GM12878 (cell line): Measurements from ENCODE around the gene PRKCB. TPM values are rescaled to one million over a fixed set of nuclear protein-coding genes. Genes with fewer than 3 reads are reported as not detected.
A peak's percentile ranks its signal among the peaks of the same experiment; 100 is the strongest.

Experiments
- ATAC-seq: fragments of 200-7000 bp; cut with Tn5 transposase; 3 replicates; pipeline ENCODE4 v1.9.1; 2020; ENCODE audit warnings: mild to moderate bottlenecking, moderate library complexity
- BruUV-seq: library from RNA; stranded (reverse); fragments of 400-500 nt; replicated peaks from 2 replicates; lab custom pipeline; 2021; lab: Mats Ljungman, UMichigan
- CTCF ChIA-PET: fragments of 300-600 bp; sonication (Branson Sonifier 250); formaldehyde crosslinking; extraction: SDS; loops from one replicate; lab custom pipeline; 2021; ENCODE audit warnings: inconsistent platforms; lab: Yijun Ruan, JAX
- POLR2A ChIA-PET: fragments of 350-600 bp; formaldehyde crosslinking; extraction: SDS; loops from one replicate; lab custom pipeline; 2021; ENCODE audit warnings: inconsistent platforms; lab: Charles Lee
- RAD21 ChIA-PET: fragments of 300-600 bp; sonication (Branson Sonifier 250); formaldehyde crosslinking; loops from one replicate; lab custom pipeline; 2023; ENCODE audit warnings: antibody characterized with exemption; ENCODE audit not compliant: unreplicated experiment; lab: Charles Lee
- SMC1A ChIA-PET: fragments of 300-600 bp; sonication (Branson Sonifier 250); formaldehyde crosslinking; loops from one replicate; lab custom pipeline; 2023; ENCODE audit not compliant: unreplicated experiment, uncharacterized antibody; lab: Charles Lee
- DNase-seq: peaks from one replicate; pipeline ENCODE4 v3.0.0-alpha.2; 2011; ENCODE audit warnings: low read depth, low spot score
- FAIRE-seq: peaks from 3 replicates; lab custom pipeline; 2011; peaks lifted over from hg19 to GRCh38; lab: Jason Lieb, UNC
- H2AFZ ChIP-seq: 2 replicates; pipeline ENCODE4 v1.6.0; 2011; ENCODE audit warnings: low read depth, low read length, control low read depth; ENCODE audit not compliant: control insufficient read depth
- H3K27ac ChIP-seq: 2 replicates; pipeline ENCODE4 v1.5.1; 2011; ENCODE audit warnings: control low read depth; ENCODE audit not compliant: control insufficient read depth, insufficient read depth
- H3K27me3 ChIP-seq, 2 experiments: replicated peaks in 1 of 2; 2 replicates each; pipeline versions ENCODE4 v1.6.0 to v1.6.1; 2011; ENCODE audit warnings: low read length in 1 of 2; ENCODE audit not compliant: control insufficient read depth in 2 of 2, insufficient read depth in 2 of 2
- H3K36me3 ChIP-seq, 2 experiments: 2 replicates each; pipeline ENCODE4 v1.5.1; 2011; ENCODE audit warnings: low read length in 1 of 2; ENCODE audit not compliant: control insufficient read depth in 2 of 2, insufficient read depth in 2 of 2
- H3K4me1 ChIP-seq: 2 replicates; pipeline ENCODE4 v1.6.1; 2011; ENCODE audit warnings: mild to moderate bottlenecking, low read length, moderate library complexity, mixed read lengths; ENCODE audit not compliant: control insufficient read depth, insufficient read depth
- H3K4me2 ChIP-seq: 2 replicates; pipeline ENCODE4 v1.6.0; 2011; ENCODE audit warnings: control low read depth; ENCODE audit not compliant: control insufficient read depth, insufficient read depth
- H3K4me3 ChIP-seq: fragments of 200-600 bp; sonication (generic); 2 replicates; pipeline ENCODE4 v1.5.1; 2016
- H3K79me2 ChIP-seq: 2 replicates; pipeline ENCODE4 v1.6.0; 2011; ENCODE audit warnings: low read length; ENCODE audit not compliant: control insufficient read depth, insufficient read depth
- H3K9ac ChIP-seq: 2 replicates; pipeline ENCODE4 v1.8.0; 2011; ENCODE audit warnings: low read length, control low read depth, mixed read lengths; ENCODE audit not compliant: control insufficient read depth, insufficient read depth
- H3K9me3 ChIP-seq: replicated peaks from 3 replicates; pipeline ENCODE4 v1.5.1; 2011; ENCODE audit warnings: mild to moderate bottlenecking, low read length; ENCODE audit not compliant: control insufficient read depth, insufficient read depth
- H4K20me1 ChIP-seq: 2 replicates; pipeline ENCODE4 v1.6.0; 2011; ENCODE audit not compliant: control insufficient read depth, insufficient read depth
- BRCA1 ChIP-seq: IDR thresholded peaks from 2 replicates; pipeline ENCODE4 v1.6.1; 2011; ENCODE audit warnings: low read depth, low read length, improper control_type of control experiment
- CBFB ChIP-seq: IDR thresholded peaks from 2 replicates; pipeline ENCODE4 v1.6.1; 2016; ENCODE audit warnings: antibody characterized with exemption, low read depth
- CHD1 ChIP-seq: IDR thresholded peaks from 2 replicates; pipeline ENCODE4 v1.6.1; 2012; ENCODE audit warnings: low read depth, low read length, improper control_type of control experiment
- CHD4 ChIP-seq: fragments of 200-600 bp; sonication (generic); IDR thresholded peaks from 2 replicates; pipeline ENCODE4 v1.6.1; 2016; ENCODE audit warnings: mild to moderate bottlenecking
- FOXK2 ChIP-seq: fragments of 450-650 bp; IDR thresholded peaks from 2 replicates; pipeline ENCODE4 v1.6.1; 2017; ENCODE audit warnings: mild to moderate bottlenecking, moderate library complexity
- JUNB ChIP-seq: IDR thresholded peaks from 2 replicates; pipeline ENCODE4 v1.6.1; 2016; ENCODE audit warnings: antibody characterized with exemption, mild to moderate bottlenecking
- NFIC ChIP-seq: IDR thresholded peaks from 2 replicates; pipeline ENCODE4 v1.6.1; 2012; ENCODE audit warnings: low read depth, mild to moderate bottlenecking, inconsistent platforms, low read length, moderate library complexity
- RBBP5 ChIP-seq: fragments of 200-600 bp; sonication (generic); conservative IDR thresholded peaks from 2 replicates; pipeline ENCODE4 v1.6.1; 2016
- RFX5 ChIP-seq: IDR thresholded peaks from 2 replicates; pipeline ENCODE4 v1.6.1; 2011; ENCODE audit warnings: low read depth, low read length, improper control_type of control experiment
- SIN3A ChIP-seq: IDR thresholded peaks from 2 replicates; pipeline ENCODE4 v1.6.1; 2012; ENCODE audit warnings: low read depth, low read length, improper control_type of control experiment
- ZBED1 ChIP-seq: IDR thresholded peaks from 2 replicates; pipeline ENCODE4 v1.6.1; 2016; ENCODE audit warnings: borderline replicate concordance
- WGBS: methylation state at CpG from one replicate; pipeline ENCODE4 v1.1.6; 2016; ENCODE audit warnings: low lambda C conversion rate; ENCODE audit not compliant: insufficient replicate concordance, insufficient coverage; ENCODE audit errors: missing lambda C conversion rate; 5-methylcytosine and 5-hydroxymethylcytosine counted together
- in situ Hi-C: fragments of 300-500 bp; cut with MboI; formaldehyde crosslinking; loops from 9 replicates; pipeline ENCODE4 v1.14.3; 2018; ENCODE audit warnings: mixed read lengths
- intact Hi-C: fragments of 100-400 bp; cut with micrococcal nuclease; formaldehyde crosslinking; loops from one replicate; pipeline ENCODE4 v1.14.2; 2022; ENCODE audit not compliant: unreplicated experiment
- polyA plus RNA-seq, 11 experiments: library from polyadenylated mRNA; depleted of rRNA in 4 of 11; unstranded in 6 of 11; stranded (reverse) in 5 of 11; fragments of >200 nt; fragmentation: Nextera tagmentation in 4 of 11; fragmentation: Illumina TruSeq in 1 of 11; extraction: Ambion mirVana in 4 of 11; extraction: Trizol in 1 of 11; gene quantifications; 1 replicate in 1 of 11; 2 replicates in 10 of 11; pipeline versions ENCODE4 v1.2.1 to v1.2.3, GENCODE V29; 2011 to 2016; ENCODE audit warnings: inconsistent platforms in 2 of 11, missing spikeins in 2 of 11, low read depth in 1 of 11
- total RNA-seq, 4 experiments: library from RNA; depleted of rRNA in 3 of 4; stranded (reverse); fragments of >200 nt in 3 of 4; fragmentation: Illumina TruSeq in 1 of 4; extraction: Trizol in 1 of 4; gene quantifications; 2 replicates each; pipeline versions ENCODE4 v1.2.1 to v1.2.3, GENCODE V29; 2013 to 2021
- TF ChIP-seq, protein P1 (sequence below): fragments of 450-650 bp; IDR thresholded peaks from 2 replicates; pipeline ENCODE4 v1.6.1; 2016; ENCODE audit warnings: mild to moderate bottlenecking
- TF ChIP-seq, protein P2 (sequence below): fragments of 150-350 bp; IDR thresholded peaks from 2 replicates; pipeline ENCODE4 v1.6.1; 2014; ENCODE audit warnings: mild to moderate bottlenecking, low read depth, low read length
- TF ChIP-seq, protein P3 (sequence below), 3 experiments: IDR thresholded peaks in 2 of 3; conservative IDR thresholded peaks in 1 of 3; 2 replicates each; pipeline ENCODE4 v1.5.1; 2011; ENCODE audit warnings: low read depth in 3 of 3, low read length in 3 of 3, mild to moderate bottlenecking in 3 of 3, control low read depth in 2 of 3, moderate library complexity in 2 of 3, inconsistent platforms in 1 of 3, mixed read lengths in 1 of 3; ENCODE audit not compliant: control insufficient read depth in 2 of 3, insufficient read depth in 1 of 3; ENCODE audit errors: extremely low read depth in 1 of 3
- TF ChIP-seq, protein P4 (sequence below): IDR thresholded peaks from 2 replicates; pipeline ENCODE4 v1.6.1; 2011; ENCODE audit warnings: low read depth, low read length, improper control_type of control experiment, borderline replicate concordance
- TF ChIP-seq, protein P5 (sequence below): fragments of 450-650 bp; IDR thresholded peaks from 2 replicates; pipeline ENCODE4 v1.6.1; 2017; ENCODE audit warnings: low read depth, mild to moderate bottlenecking, moderate library complexity

PRKCB gene
- total and polyA plus RNA-seq, 10 of the 15 experiments (the other 5 are each of a cell fraction or from before 2014, with no cell fraction given): 21.4 to 158 (median 97.3) TPM

DNA sequence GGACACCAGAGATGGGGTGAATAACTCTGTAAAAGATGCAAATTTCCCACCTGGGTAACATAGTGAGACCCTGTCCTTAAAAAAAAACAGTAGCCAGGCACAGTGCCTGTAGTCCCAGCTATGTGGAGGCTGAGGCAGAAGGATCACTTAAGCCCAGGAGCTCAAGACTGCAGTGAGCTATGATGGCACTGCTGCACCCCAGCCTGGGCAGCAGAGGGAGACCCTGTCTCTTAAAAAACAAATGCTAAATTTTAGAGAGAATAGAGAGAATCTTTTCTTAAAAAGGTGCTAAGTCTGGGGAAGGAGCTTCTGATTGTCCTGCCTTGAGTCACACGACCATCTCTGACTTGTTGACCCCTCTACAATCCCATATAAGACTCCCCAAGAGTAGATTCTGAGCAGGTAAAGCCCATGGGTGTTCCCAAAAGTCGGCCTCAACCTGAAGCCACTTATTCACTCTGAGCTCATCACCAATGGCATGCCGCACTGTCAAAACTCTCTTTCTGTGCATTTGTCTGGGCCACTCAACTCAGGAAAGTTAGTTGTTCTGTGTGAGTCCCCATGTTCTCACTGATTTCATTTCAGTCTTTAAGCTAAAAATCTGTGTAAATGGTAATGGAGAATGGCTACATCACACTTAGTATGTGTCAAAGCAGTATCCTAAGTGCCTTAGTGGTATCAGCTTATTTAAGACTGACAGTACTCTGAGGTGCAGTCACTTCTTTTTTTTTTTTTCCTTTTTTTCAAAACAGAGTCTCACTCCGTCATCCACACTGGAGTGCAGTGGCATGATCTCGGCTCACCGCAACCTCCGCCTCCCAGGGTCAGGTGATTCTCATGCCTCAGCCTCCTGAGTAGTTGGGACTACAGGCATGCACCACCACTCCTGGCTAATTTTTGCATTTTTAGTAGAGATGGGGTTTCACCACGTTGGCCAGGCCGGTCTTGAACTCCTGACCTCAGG is 41.6 kb downstream of the PRKCB start:
- Histone ChIP-seq H3K79me2 (peaks cover 60% of the 10 kb centered on the region), H3K4me1 (peaks cover 63% of the 10 kb centered on the region), H2AFZ (no peak overlapping the region), H3K27me3 (no peaks in the 10 kb centered on the region), H3K36me3 (peaks cover 2% of the 10 kb centered on the region in 2 experiments; a peak in 2 of 4 replicates), H3K9ac (no peak overlapping the region), H3K27ac (peak overlapping the region; percentile 69), H4K20me1 (no peaks in the 10 kb centered on the region), H3K9me3 (no peaks in the 10 kb centered on the region), H3K4me2 (peak overlapping the region; percentile 63), H3K4me3 (no peak overlapping the region)
- SMC1A ChIA-PET: interaction anchor here (0.8 to 30.6 kb wide), 20 partner anchors 9 to 159 kb away, joined by 3 to 468 read pairs (median 5); no protein-coding TSS in a partner anchor
- WGBS: 62% methylated on average over 9 of the region's 9 CpGs
- CTCF ChIA-PET: interaction anchor here (0.6 to 5.7 kb wide), 20 partner anchors 8 to 615 kb away, joined by 3 to 55 read pairs (median 4); no protein-coding TSS in a partner anchor
- POLR2A ChIA-PET: interaction anchor here (0.6 to 2.4 kb wide), 9 partner anchors 10 to 38 kb away, joined by 3 to 10 read pairs (median 5); no protein-coding TSS in a partner anchor
- FAIRE-seq (no peak), ATAC-seq (no peak; the same call in 2 of the 3 replicates), DNase-seq (no peak)
- RAD21 ChIA-PET: interaction anchor here (0.7 to 4.2 kb wide), 20 partner anchors 12 to 376 kb away, joined by 3 to 54 read pairs (median 4); no protein-coding TSS in a partner anchor
- in situ Hi-C loops: no loop called here
- BruUV-seq: TSS peak; percentile 4
- intact Hi-C loops: no loop called here
- peak; percentile 50 for TF ChIP-seq JUNB
- TF ChIP-seq SIN3A: no peak
- TF ChIP-seq NFIC: peak; percentile 53
- TF ChIP-seq ZBED1: 0 out of 2 replicates have a peak, but pooled peaks have one; percentile 9
- TF ChIP-seq CBFB: no peak
- TF ChIP-seq, protein P1, sequence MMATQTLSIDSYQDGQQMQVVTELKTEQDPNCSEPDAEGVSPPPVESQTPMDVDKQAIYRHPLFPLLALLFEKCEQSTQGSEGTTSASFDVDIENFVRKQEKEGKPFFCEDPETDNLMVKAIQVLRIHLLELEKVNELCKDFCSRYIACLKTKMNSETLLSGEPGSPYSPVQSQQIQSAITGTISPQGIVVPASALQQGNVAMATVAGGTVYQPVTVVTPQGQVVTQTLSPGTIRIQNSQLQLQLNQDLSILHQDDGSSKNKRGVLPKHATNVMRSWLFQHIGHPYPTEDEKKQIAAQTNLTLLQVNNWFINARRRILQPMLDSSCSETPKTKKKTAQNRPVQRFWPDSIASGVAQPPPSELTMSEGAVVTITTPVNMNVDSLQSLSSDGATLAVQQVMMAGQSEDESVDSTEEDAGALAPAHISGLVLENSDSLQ: no peak
- TF ChIP-seq, protein P2, sequence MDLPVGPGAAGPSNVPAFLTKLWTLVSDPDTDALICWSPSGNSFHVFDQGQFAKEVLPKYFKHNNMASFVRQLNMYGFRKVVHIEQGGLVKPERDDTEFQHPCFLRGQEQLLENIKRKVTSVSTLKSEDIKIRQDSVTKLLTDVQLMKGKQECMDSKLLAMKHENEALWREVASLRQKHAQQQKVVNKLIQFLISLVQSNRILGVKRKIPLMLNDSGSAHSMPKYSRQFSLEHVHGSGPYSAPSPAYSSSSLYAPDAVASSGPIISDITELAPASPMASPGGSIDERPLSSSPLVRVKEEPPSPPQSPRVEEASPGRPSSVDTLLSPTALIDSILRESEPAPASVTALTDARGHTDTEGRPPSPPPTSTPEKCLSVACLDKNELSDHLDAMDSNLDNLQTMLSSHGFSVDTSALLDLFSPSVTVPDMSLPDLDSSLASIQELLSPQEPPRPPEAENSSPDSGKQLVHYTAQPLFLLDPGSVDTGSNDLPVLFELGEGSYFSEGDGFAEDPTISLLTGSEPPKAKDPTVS: no peak
- TF ChIP-seq, protein P3, sequence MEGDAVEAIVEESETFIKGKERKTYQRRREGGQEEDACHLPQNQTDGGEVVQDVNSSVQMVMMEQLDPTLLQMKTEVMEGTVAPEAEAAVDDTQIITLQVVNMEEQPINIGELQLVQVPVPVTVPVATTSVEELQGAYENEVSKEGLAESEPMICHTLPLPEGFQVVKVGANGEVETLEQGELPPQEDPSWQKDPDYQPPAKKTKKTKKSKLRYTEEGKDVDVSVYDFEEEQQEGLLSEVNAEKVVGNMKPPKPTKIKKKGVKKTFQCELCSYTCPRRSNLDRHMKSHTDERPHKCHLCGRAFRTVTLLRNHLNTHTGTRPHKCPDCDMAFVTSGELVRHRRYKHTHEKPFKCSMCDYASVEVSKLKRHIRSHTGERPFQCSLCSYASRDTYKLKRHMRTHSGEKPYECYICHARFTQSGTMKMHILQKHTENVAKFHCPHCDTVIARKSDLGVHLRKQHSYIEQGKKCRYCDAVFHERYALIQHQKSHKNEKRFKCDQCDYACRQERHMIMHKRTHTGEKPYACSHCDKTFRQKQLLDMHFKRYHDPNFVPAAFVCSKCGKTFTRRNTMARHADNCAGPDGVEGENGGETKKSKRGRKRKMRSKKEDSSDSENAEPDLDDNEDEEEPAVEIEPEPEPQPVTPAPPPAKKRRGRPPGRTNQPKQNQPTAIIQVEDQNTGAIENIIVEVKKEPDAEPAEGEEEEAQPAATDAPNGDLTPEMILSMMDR (IDR thresholded peaks at IDR 0.05 in 2 of 3, conservative IDR thresholded peaks at IDR 0.05 in 1 of 3; ENCODE audit: control insufficient read depth in 2 of 3, extremely low read depth in 1 of 3, insufficient read depth in 1 of 3, low read depth in 3 of 3, low read length in 3 of 3): peak; percentile 23 to 28 (median 27); a peak in 2 of 6 replicates
- TF ChIP-seq, protein P4, sequence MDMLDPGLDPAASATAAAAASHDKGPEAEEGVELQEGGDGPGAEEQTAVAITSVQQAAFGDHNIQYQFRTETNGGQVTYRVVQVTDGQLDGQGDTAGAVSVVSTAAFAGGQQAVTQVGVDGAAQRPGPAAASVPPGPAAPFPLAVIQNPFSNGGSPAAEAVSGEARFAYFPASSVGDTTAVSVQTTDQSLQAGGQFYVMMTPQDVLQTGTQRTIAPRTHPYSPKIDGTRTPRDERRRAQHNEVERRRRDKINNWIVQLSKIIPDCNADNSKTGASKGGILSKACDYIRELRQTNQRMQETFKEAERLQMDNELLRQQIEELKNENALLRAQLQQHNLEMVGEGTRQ: no peak
- TF ChIP-seq, protein P5, sequence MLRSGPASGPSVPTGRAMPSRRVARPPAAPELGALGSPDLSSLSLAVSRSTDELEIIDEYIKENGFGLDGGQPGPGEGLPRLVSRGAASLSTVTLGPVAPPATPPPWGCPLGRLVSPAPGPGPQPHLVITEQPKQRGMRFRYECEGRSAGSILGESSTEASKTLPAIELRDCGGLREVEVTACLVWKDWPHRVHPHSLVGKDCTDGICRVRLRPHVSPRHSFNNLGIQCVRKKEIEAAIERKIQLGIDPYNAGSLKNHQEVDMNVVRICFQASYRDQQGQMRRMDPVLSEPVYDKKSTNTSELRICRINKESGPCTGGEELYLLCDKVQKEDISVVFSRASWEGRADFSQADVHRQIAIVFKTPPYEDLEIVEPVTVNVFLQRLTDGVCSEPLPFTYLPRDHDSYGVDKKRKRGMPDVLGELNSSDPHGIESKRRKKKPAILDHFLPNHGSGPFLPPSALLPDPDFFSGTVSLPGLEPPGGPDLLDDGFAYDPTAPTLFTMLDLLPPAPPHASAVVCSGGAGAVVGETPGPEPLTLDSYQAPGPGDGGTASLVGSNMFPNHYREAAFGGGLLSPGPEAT: no peak
- no peak for TF ChIP-seq CHD1
- no peak for TF ChIP-seq RFX5
- no peak for TF ChIP-seq BRCA1
- TF ChIP-seq RBBP5: no peak
- no peak for TF ChIP-seq CHD4
- no peak for TF ChIP-seq FOXK2
